ENCODE measurements around the gene PTPN18.
"Not testable (repeated sequence)": the region's sequence is repeated elsewhere in the genome, so short reads cannot be mapped to it uniquely, and the experiment has no call there.

Gene PTPN18

GRCh38 chr2:130387071-130387400 lies 31.2 kb downstream of the PTPN18 start:
- DNase-seq, result no peak

- DNase-seq, result no peak
Observed at GRCh38 chr2:130387804-130388203, 31.9 kb downstream of the PTPN18 start.

DNA sequence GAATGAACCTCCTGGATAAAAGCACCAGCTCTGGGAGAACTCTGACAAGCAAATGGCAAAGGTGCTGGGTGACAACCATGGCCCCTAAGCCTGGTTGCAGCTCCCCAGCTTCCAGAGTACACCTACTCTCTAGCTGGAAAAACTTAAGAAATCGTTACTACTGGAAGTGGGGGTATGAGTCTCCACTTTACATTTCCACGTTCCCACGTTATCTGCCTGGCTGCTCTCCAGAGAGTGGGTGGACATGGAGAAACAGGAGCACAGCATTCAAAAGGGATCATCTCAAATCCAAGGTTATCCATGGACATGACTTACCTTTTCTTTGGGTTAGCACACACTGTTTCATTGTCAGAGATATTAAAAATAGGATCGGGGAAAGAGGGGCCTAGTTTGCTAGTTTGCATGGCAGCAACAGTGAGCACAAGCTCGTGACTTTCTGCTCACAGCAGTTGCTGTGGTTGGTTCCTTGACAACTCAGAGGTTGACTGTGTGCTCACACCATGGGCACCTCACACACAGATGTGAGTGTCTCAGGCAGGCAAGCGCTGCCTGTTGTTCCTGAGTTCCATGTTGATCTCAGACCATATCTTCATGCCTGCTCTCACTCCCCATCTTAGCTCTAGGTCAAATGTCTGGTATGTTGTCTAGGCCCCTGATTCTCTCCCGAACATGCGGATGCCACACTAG lies 32.5 kb downstream of the PTPN18 start:
- no peak for DNase-seq

GRCh38 chr2:130389358-130389757 lies 33.5 kb downstream of the PTPN18 start:
- DNase-seq, result no peak

GRCh38 chr2:130389783-130390182 lies 33.9 kb downstream of the PTPN18 start:
- DNase-seq, result no peak

- DNase-seq, result no peak
Observed at GRCh38 chr2:130390460-130391057, 34.7 kb downstream of the PTPN18 start.

DNA sequence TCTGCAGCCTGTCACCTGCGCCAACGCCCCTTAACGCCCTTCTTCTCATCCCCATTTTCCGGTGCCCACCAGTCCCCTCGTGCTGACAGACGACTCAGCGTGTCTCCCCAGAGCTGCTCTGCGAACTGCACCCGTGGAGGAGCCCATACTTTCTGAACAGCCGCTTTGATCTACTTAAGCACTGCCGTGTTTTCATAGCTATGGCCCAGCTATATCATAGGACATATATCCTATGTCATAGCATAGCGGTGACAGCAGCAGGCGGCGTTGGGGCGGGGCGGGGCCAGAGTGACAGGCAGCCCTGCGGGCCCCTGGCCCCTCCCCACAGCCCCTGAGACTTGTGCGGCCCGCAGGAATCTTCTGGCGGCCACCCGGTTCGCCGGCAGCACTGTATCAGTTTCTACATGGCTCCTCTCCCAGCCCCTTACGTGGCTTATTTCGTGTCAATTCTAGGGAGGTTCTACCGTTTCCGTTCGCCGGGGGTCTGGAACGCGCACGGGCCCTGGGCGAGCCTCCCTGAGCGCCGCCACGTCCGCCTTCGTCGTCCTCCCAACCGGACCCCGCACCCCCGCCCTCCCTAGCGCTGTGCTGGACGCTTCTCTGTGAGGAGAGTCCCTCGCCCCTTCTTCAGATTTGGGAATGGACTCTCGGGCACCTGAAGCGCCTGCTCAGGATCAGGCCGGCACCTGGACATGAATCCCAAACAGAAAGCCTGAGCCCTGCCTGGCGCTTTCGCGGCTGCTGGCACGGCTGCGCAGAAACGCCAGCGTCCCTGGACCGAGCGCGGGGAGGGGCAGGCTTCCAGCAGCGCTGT lies 35.4 kb downstream of the PTPN18 start:
- peak; percentile 86 for DNase-seq

- DNase-seq, result peak; percentile 18
Observed at GRCh38 chr2:130391872-130392670, 36.2 kb downstream of the PTPN18 start.

DNA sequence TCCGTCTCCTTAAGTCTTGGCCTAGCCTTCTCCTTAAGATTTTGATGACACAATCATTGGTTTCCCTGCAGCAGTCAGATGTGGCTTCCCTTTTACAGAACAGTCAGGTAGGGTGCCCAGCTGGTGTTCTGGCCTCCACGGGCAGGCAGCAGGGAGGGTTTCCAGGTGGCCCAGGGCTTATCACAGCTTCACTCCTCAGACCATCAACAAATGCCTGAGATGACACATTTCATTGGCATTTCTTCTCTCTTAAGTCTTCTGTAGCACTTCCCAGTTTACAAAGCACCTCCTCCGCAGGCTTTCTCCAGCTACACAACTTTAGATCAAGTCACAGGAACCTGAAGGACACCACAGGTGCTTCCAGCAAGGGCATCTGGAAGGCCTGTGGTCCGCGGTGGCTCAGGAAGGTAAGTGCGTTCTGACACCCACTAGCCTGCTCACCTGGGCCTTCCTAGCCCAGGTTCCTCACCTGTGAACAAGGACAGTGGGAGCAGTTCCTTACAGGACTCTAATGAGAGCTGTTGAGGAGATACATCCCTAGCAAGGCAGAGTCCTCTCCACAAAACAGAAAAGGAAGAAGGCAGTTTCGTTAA lies 37.6 kb downstream of the PTPN18 start:
- no peak for DNase-seq

GRCh38 chr2:130406280-130406679 lies 50.4 kb downstream of the PTPN18 start:
- not testable (repeated sequence) for DNase-seq

DNA sequence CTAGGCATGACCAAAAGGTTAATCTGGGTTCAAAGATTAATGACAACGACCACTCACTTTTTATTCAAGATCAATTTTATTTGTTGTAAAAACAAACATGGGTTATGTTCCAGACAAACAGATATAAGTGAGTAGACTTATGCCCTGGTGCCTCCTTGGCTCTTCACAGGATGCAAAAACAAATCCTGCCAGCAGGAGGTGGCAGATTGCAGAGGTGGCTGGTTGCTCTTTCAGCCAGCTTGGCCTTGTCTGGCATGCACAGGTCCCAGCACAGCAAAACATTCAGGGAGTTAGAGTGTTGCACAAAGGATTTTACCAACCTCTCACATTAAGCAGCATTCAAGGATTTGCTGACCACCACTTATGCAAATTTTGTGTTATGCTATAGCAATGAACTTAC lies 60.8 kb downstream of the PTPN18 start:
- peak; percentile 58 for DNase-seq

DNA sequence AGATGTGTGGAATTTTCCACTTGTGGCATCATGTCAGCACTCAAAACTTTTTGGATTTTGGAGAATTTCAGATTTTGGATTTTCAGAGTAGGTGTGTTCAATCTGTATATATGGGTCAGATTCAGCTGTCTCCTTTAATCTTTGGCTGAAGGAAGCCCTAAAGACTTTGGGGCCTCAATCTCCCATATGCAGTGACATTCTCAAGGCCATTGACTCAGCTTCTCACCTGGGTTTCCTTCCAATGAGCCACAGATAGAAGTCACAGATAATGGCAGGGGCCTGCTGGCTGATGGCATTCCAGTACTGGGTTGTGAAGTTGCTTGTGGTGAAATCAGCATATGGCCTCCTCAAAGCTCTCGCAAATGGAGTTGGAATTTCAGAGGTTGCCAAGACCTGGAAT lies 63.0 kb downstream of the PTPN18 start:
- DNase-seq, result not testable (repeated sequence)
